Measurements from ENCODE around the gene DLEC1.

- TF ChIP-seq CTCF (conservative IDR thresholded peaks at IDR 0.05; ENCODE audit: low read length) (no peak), EZH2phosphoT487 (IDR thresholded peaks at IDR 0.05; ENCODE audit: borderline replicate concordance) (no peak)
Measured at GRCh38 chr3:38157595-38157994, 118.6 kb downstream of the DLEC1 start.

Data from Loucy (cell line).